Liver (tissue), 3 donors: ENCODE results near the gene POU6F2.

Source experiments
- CTCF ChIP-seq: fragments of 150-350 bp; IDR thresholded peaks from 2 replicates; pipeline ENCODE4 v1.5.1; 2017; ENCODE audit warnings: improper control_type of control experiment, low read depth, low read length; ENCODE audit not compliant: missing input control
- RAD21 ChIP-seq, 2 donors: IDR thresholded peaks; 2 replicates each; pipeline ENCODE4 v1.6.1; 2016; ENCODE audit warnings: antibody characterized with exemption in 2 of 2, mild to moderate bottlenecking in 2 of 2
- donor health status: healthy.
- donor health status: healthy.

GRCh38 chr7:39022796-39023195 is 45.1 kb downstream of the POU6F2 start:
- TF ChIP-seq CTCF, result no peak
- no peak for TF ChIP-seq RAD21 (IDR thresholded peaks at IDR 0.05)
